Mononuclear cell (primary cell): ENCODE results near the gene FRS2. TPM values are rescaled to one million over a fixed set of nuclear protein-coding genes. Genes with fewer than 3 reads are reported as not detected.

ENCODE experiments used
- H3K27me3 ChIP-seq: 2 replicates; pipeline ENCODE4 v1.6.0; 2011; ENCODE audit warnings: low read length, control low read depth; ENCODE audit not compliant: insufficient read depth
- H3K4me1 ChIP-seq: 2 replicates; pipeline ENCODE4 v1.5.1; 2011; ENCODE audit warnings: mild to moderate bottlenecking, low read length, control low read depth; ENCODE audit not compliant: insufficient read depth
- H3K4me3 ChIP-seq: 2 replicates; pipeline ENCODE4 v1.5.1; 2011; ENCODE audit warnings: mild to moderate bottlenecking, low read length, moderate library complexity
- H3K9me3 ChIP-seq: 2 replicates; pipeline ENCODE4 v1.5.1; 2011; ENCODE audit warnings: low read depth, mild to moderate bottlenecking, control low read depth, low read length
- total RNA-seq: library from RNA; depleted of rRNA; stranded (reverse); fragments of >200 nt; gene quantifications from one replicate; pipeline ENCODE4 v1.2.3, GENCODE V29; 2012

Gene FRS2
- 82.3 TPM for total RNA-seq

DNA sequence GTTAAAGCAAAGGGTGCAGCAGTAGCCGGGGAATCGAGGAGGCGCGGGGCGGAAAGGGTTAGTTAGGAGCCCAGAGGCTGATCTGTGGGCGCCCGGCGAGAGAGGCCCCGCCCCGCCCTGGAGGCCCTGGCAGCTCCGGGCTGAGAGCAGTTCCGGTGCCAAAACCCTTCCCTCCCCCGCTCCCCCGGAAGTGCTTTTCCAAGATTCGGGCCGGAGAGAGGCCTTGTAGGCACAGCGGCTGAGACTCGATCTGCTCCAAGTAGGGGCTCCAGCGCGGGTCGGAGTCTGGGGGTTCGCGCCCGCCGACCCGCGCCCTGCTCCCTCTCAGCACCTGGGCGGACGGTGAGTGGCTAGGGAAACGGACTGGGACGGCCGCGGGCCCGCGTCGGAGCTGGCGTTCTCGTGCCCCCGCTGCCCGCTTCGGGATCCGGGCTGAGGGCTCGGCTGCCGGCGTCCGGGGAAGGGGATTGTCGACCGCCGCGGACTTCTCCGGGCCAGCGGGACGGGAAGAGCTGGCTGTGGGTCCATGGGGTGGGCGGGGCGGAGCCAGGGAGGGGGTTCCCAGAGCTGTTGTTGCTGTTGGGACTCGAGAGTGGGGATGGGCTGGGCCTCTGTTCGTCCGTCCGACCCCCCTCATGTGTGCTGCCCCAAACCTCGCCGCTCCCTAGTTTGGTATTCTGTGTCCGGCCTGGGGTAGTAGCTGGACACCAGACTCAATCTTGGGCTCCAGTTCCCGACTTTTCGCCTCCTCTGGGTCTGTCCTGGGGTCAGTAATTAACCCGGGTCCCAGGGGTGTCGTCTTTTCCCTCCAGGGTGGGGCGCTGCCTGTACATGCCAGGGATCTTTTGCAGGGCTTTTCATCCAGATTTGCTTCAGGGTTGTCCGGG is at the start of gene FRS2:
TSS of gene FRS2 (plus strand) at position 200 of the 887 bp plus-strand sequence. CDS start 98,643 bp downstream, outside the sequence.
- H3K4me3 ChIP-seq: peak within 1 kb of the TSS; percentile 99
- H3K27me3 ChIP-seq: no peaks in the 10 kb centered on the region
- no peaks in the 10 kb centered on the region for H3K9me3 ChIP-seq
- H3K4me1 ChIP-seq: peaks cover 40% of the 10 kb centered on the region

DNA sequence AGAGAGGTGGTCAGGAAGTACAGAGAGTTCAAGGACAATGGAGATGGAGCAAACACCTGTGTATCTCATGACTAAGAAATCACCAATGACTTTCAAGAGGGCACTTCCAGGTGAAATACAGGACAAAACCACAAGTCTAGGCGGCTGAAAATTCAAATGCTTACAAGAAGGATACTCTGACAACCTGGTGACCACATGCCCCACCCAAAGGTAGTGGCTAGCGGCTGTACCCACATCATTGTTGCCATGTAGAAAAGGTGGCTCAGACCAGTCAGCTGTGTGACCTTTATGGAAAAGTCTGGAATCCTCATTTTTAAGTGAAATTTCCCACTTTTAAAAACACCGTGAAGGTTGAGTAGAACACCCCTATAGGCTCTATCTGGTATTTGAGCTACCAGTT is 48.6 kb upstream of the FRS2 start:
- Histone ChIP-seq H3K4me1 (no peaks in the 10 kb centered on the region), H3K9me3 (no peaks in the 10 kb centered on the region), H3K4me3 (no peak overlapping the region), H3K27me3 (no peaks in the 10 kb centered on the region)

DNA sequence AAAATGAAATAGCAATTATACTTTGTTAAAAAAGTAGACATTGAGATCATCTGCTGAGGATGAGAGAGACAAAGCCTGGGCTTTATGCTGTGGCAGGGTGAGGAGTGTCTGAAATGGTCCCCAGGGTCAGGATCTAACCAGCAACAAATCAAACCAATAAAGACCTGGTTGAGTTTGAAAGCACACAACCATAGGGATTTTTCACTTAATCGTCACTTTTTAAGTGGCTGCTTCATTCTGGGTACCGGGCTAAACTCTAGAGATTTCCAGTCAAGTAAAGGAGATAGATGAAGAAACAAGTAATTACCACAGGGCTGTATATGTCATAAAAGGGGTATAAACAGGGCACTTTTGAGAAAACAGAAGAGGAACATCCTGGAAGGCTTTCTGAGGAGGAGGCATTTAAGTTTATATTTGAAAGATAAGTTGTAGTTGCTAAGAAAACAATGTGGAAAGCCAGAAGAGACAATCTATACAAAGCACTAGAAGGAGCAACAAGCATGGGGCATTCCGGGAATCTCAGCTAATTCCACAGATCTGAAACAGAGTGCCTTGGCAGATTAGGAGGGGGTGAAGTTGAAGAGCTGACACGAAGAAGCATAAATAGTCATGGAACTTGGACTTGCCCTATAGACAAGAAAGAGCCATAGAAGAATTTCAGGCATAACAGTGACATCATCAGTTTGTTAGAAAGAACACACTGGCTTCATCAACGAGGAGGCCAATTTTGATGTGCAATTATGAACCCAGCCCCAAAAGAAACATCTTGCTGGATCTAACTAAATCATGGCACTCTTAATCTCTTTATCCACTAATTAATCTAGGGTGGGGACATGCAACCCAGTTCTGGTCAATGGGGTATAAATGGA is 46.9 kb upstream of the FRS2 start:
- Histone ChIP-seq H3K4me1 (no peaks in the 10 kb centered on the region), H3K9me3 (no peaks in the 10 kb centered on the region), H3K4me3 (no peak overlapping the region), H3K27me3 (no peaks in the 10 kb centered on the region)

GRCh38 chr12:69425417-69425816 is 44.8 kb upstream of the FRS2 start:
- H3K27me3 ChIP-seq: no peaks in the 10 kb centered on the region

DNA sequence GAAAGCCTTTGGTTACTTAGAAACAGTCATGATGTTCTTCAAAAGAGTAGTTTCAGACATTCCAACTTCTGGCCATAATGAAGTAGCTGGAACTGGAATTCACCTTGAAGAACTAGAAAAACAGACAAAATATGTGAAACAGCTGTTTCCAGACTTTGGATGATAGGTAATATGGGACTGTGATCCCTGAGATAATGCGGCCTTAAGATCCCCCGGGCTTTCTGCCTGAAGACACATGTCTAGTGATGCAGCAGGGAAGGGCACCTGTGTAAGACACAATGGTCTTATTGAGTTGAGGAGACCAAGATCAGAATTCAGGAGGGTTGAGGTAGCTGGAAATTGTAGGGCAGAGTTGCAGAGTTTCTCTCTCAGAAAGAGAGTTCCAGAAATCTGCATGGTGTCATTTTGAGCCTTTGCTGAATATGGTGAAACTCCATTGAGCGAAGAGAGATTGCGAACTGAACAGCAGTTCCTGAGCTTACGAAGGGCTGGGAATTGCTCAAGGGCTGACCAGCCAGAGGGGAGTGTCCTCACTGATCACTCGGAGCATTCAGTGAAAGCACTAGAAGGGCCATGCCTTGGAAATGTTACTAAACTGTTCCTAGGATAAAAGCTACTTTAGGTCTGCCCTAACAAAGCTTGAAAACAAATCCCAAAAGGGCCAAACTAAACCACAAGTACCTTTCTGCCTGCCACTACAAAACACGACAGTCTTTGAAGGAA is 41.7 kb upstream of the FRS2 start:
- H3K4me1 ChIP-seq: no peaks in the 10 kb centered on the region
- H3K27me3 ChIP-seq: no peaks in the 10 kb centered on the region
- H3K9me3 ChIP-seq: no peaks in the 10 kb centered on the region
- no peak overlapping the region for H3K4me3 ChIP-seq

More at GRCh38 chr12:69425417-69425816, 44.8 kb upstream of the FRS2 start:
- Histone ChIP-seq H3K4me1 (no peaks in the 10 kb centered on the region), H3K4me3 (no peak overlapping the region), H3K9me3 (no peaks in the 10 kb centered on the region)

GRCh38 chr12:69430942-69431590 is 39.1 kb upstream of the FRS2 start:
- Histone ChIP-seq H3K9me3 (no peaks in the 10 kb centered on the region), H3K4me3 (no peak overlapping the region), H3K27me3 (no peaks in the 10 kb centered on the region), H3K4me1 (no peaks in the 10 kb centered on the region)

GRCh38 chr12:69431591-69432222 is 38.5 kb upstream of the FRS2 start:
- H3K9me3 ChIP-seq: no peaks in the 10 kb centered on the region

GRCh38 chr12:69433653-69434052 is 36.5 kb upstream of the FRS2 start:
- Histone ChIP-seq H3K4me3 (no peak overlapping the region), H3K9me3 (no peaks in the 10 kb centered on the region), H3K27me3 (no peaks in the 10 kb centered on the region), H3K4me1 (no peaks in the 10 kb centered on the region)

More at GRCh38 chr12:69431591-69432222, 38.5 kb upstream of the FRS2 start:
- Histone ChIP-seq H3K4me3 (no peak overlapping the region), H3K4me1 (no peaks in the 10 kb centered on the region), H3K27me3 (no peaks in the 10 kb centered on the region)

DNA sequence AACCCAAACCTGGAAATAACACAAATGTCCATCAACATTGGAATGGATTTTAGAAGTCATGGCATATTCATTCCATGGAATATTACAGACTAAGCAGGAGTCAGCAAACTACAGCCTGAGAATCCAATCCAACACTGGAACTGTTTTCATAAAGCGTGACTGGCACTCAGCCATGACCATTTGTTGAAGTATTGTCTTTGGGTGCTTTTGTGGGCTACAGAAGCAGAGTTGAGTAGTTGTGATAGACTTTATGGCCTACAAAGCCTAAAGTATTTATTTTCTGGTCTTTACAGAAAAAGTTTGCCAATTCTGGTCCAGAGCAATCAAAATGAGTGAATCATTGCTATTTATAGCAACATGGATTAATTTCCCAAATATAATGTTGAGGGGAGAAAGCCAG is 34.5 kb upstream of the FRS2 start:
- Histone ChIP-seq H3K27me3 (no peaks in the 10 kb centered on the region), H3K9me3 (no peaks in the 10 kb centered on the region), H3K4me1 (no peaks in the 10 kb centered on the region), H3K4me3 (no peak overlapping the region)

GRCh38 chr12:69437073-69437472 is 33.1 kb upstream of the FRS2 start:
- H3K27me3 ChIP-seq: no peaks in the 10 kb centered on the region
- H3K4me3 ChIP-seq: no peak overlapping the region
- H3K9me3 ChIP-seq: no peaks in the 10 kb centered on the region
- H3K4me1 ChIP-seq: no peaks in the 10 kb centered on the region

GRCh38 chr12:69438539-69438938 is 31.6 kb upstream of the FRS2 start:
- H3K9me3 ChIP-seq: no peaks in the 10 kb centered on the region
- H3K4me3 ChIP-seq: no peak overlapping the region
- no peaks in the 10 kb centered on the region for H3K4me1 ChIP-seq
- H3K27me3 ChIP-seq: no peaks in the 10 kb centered on the region

DNA sequence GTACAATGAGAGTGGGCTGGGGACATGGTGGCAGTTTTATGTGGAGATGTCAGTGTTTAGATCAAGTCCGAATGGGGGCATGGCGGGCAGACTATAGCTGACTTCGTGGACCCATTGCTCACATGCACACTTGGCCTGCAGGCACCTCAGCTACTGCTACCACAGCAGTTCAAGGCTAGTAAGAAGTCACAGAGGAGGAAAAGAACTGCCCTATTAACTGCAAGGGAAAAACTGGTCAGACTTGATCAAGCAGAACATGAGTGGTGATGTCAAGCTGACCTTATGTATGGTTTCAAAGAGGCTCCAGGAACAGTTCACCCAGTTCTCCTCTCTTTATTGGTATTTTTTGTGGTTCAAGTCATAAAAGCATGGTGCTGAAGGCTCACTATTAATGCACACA is 30.2 kb upstream of the FRS2 start:
- H3K4me1 ChIP-seq: no peaks in the 10 kb centered on the region
- no peaks in the 10 kb centered on the region for H3K27me3 ChIP-seq
- no peak overlapping the region for H3K4me3 ChIP-seq
- H3K9me3 ChIP-seq: no peaks in the 10 kb centered on the region

DNA sequence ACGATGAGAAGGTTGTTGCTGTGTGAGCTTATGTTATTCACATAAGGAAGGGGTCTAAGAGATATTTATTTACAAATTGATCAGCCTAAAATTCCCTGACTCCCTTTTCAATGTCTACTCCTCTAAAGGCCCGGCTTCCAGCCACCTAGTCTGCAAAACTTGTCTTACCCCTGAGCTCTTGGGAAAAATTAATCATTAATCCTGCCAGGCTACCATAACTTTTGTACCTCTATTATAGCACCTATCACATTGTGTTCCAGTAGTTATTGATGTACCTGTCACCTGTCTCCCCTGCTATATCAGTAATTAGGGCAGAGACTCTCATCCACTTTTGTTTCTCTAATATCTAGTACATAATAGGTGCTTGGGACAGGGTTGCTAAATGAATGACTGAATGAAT is 29.3 kb upstream of the FRS2 start:
- Histone ChIP-seq H3K4me1 (no peaks in the 10 kb centered on the region), H3K9me3 (no peaks in the 10 kb centered on the region), H3K27me3 (no peaks in the 10 kb centered on the region), H3K4me3 (no peak overlapping the region)

DNA sequence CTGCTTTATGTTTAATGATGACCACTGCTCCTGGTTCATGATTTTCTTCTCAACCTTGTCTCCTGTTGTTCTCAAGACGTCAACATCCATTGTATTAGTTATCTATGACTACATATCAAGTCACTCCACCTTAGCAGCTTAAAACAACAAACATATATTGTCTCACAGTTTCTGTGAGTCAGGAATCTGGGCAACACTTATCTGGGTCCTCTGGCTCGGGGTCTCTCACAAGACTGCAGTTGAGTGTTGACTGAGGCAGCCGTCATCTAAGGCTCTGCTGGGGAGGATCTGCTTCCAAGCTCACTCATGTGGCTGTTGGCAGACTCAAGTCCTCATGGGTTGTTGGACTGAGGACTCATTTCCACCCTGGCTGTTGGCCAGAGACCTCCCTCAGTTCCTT is 27.3 kb upstream of the FRS2 start:
- Histone ChIP-seq H3K4me3 (no peak overlapping the region), H3K27me3 (no peaks in the 10 kb centered on the region), H3K4me1 (no peaks in the 10 kb centered on the region), H3K9me3 (no peaks in the 10 kb centered on the region)
